OCI-LY7 (cell line): Measurements from ENCODE around the gene ICAM5.

Experiments
- CTCF ChIP-seq: fragments of 200-600 bp; sonication (generic); conservative IDR thresholded peaks from 2 replicates; pipeline ENCODE4 v1.5.1; 2014; ENCODE audit warnings: mild to moderate bottlenecking, antibody characterized with exemption, low read length, moderate library complexity, mixed read lengths
- EZH2phosphoT487 ChIP-seq: fragments of 200-600 bp; sonication (generic); IDR thresholded peaks from 2 replicates; pipeline ENCODE4 v1.6.1; 2018; ENCODE audit warnings: low read depth, borderline replicate concordance, mild to moderate bottlenecking, mixed run types, antibody characterized with exemption, low read length, moderate library complexity, mixed read lengths

GRCh38 chr19:10316229-10317044 is 26.7 kb downstream of the ICAM5 start:
- no peak for TF ChIP-seq CTCF
- no peak for TF ChIP-seq EZH2phosphoT487
